Esophagus squamous epithelium (tissue), 5 donors: ENCODE data around the gene FCGR2B. TPM values are rescaled to one million over a fixed set of nuclear protein-coding genes. Genes with fewer than 3 reads are reported as not detected.
"Not testable (repeated sequence)": the region's sequence is repeated elsewhere in the genome, so short reads cannot be mapped to it uniquely, and the experiment has no call there.

Experiments
- DNase-seq: peaks from one replicate; lab custom pipeline; 2025; lab: John Stamatoyannopoulos, UW
- H3K27ac ChIP-seq, 4 donors: fragments of 200-600 bp; sonication (generic); one replicate each; pipeline ENCODE4 v1.5.1; 2016 to 2019; ENCODE audit warnings: mild to moderate bottlenecking in 1 of 4
- H3K27me3 ChIP-seq, 4 donors: fragments of 200-600 bp; sonication (generic); 1 replicate in 3 of 4; 2 replicates in 1 of 4; pipeline versions ENCODE4 v1.5.1 to v1.6.0; 2017 to 2021; ENCODE audit warnings: antibody characterized with exemption in 1 of 4
- H3K36me3 ChIP-seq, 3 donors: fragments of 200-600 bp; sonication (generic); one replicate each; pipeline ENCODE4 v1.5.1; 2016 to 2019
- H3K4me1 ChIP-seq, 3 donors: fragments of 200-600 bp; sonication (generic); one replicate each; pipeline ENCODE4 v1.5.1; 2017 to 2019
- H3K4me3 ChIP-seq, 4 donors: fragments of 200-600 bp; sonication (generic); 1 replicate in 3 of 4; 2 replicates in 1 of 4; pipeline ENCODE4 v1.5.1; 2016 to 2019; ENCODE audit warnings: mild to moderate bottlenecking in 2 of 4, moderate library complexity in 1 of 4
- H3K9me3 ChIP-seq, 3 donors: fragments of 200-600 bp; sonication (generic); one replicate each; pipeline ENCODE4 v1.5.1; 2016 to 2019
- CTCF ChIP-seq, 6 experiments: fragments of 450-650 bp in 4 of 6; fragments of 200-600 bp in 2 of 6; sonication (generic) in 2 of 6; IDR thresholded peaks; one replicate each; pipeline ENCODE4 v1.5.1; 2016 to 2019; ENCODE audit warnings: antibody characterized with exemption in 6 of 6, mild to moderate bottlenecking in 4 of 6, moderate library complexity in 4 of 6
- POLR2A ChIP-seq, 4 donors: fragments of 450-650 bp; IDR thresholded peaks; one replicate each; pipeline ENCODE4 v1.6.1; 2017; ENCODE audit warnings: antibody characterized with exemption in 4 of 4, mild to moderate bottlenecking in 4 of 4, moderate library complexity in 3 of 4
- whole genome bisulfite sequencing, 2 donors: methylation state at CpG; one replicate each; pipeline ENCODE4 v1.1.5; 2018; 5-methylcytosine and 5-hydroxymethylcytosine counted together
- intact Hi-C: fragments of 100-400 bp; cut with DNase I; formaldehyde crosslinking; loops from one replicate; pipeline ENCODE4 v1.15.0; 2022
- total RNA-seq, 4 donors: library from RNA; depleted of rRNA; stranded (reverse); fragments of >200 nt; gene quantifications; one replicate each; pipeline ENCODE4 v1.1.0, GENCODE V29; 2016
- donor health status: DM: yes; HTN: yes; CAD: no.

The FCGR2B gene
- total RNA-seq, 4 donors from 2014 or later, result 1.1 to 25.2 (median 7.4) TPM

GRCh38 chr1:161691846-161692245, 28.9 kb downstream of the FCGR2B start:
- no peaks in the 10 kb centered on the region for H3K36me3 ChIP-seq
- no peak overlapping the region for H3K27ac ChIP-seq
- 26 to 59% methylated on average over 3 of the region's 3 CpGs for WGBS, 2 donors
- H3K9me3 ChIP-seq, result no peaks in the 10 kb centered on the region
- H3K27me3 ChIP-seq, result peaks cover 0 to 52% (median 0%) of the 10 kb centered on the region in 4 donors
- no peak overlapping the region for H3K4me3 ChIP-seq
- no peaks in the 10 kb centered on the region for H3K4me1 ChIP-seq
- TF ChIP-seq CTCF (IDR thresholded peaks at IDR 0.05) (no peak), POLR2A (IDR thresholded peaks at IDR 0.05) (no peak)
- no peak for DNase-seq
- intact Hi-C loops, result no loop called here

- H3K27ac ChIP-seq, intact Hi-C loops, H3K36me3 ChIP-seq, H3K4me1 ChIP-seq, H3K4me3 ChIP-seq, H3K9me3 ChIP-seq, DNase-seq: not testable (repeated sequence)
- whole genome bisulfite sequencing, 2 donors, result 75 to 87% methylated on average over 5 to 10 of the region's 14 CpGs
- H3K27me3 ChIP-seq, result peaks cover 0 to 51% (median 0%) of the 10 kb centered on the region in 4 donors
Measured at GRCh38 chr1:161693020-161693712, 30.2 kb downstream of the FCGR2B start.

GRCh38 chr1:161698302-161698701, 35.4 kb downstream of the FCGR2B start:
- H3K9me3 ChIP-seq, H3K4me3 ChIP-seq, H3K27ac ChIP-seq, H3K36me3 ChIP-seq, H3K4me1 ChIP-seq, DNase-seq, intact Hi-C loops: not testable (repeated sequence)
- H3K27me3 ChIP-seq, result peaks cover 0 to 23% (median 0%) of the 10 kb centered on the region in 4 donors
- WGBS, 2 donors, result 84 to 86% methylated on average over 2 of the region's 2 CpGs

GRCh38 chr1:161702250-161702649, 39.3 kb downstream of the FCGR2B start:
- H3K27me3 ChIP-seq, result peaks cover 0 to 8% (median 0%) of the 10 kb centered on the region in 4 donors
- H3K4me3 ChIP-seq, result no peak overlapping the region
- H3K27ac ChIP-seq, result no peak overlapping the region
- 52 to 71% methylated on average over 7 to 8 of the region's 8 CpGs for WGBS, 2 donors
- H3K4me1 ChIP-seq, result no peaks in the 10 kb centered on the region
- TF ChIP-seq CTCF (IDR thresholded peaks at IDR 0.05) (no peak), POLR2A (IDR thresholded peaks at IDR 0.05) (no peak)
- H3K9me3 ChIP-seq, result no peaks in the 10 kb centered on the region
- intact Hi-C loops, result no loop called here
- H3K36me3 ChIP-seq, result no peaks in the 10 kb centered on the region
- DNase-seq, result no peak

- intact Hi-C loops, result no loop called here
- peaks cover 0 to 7% (median 0%) of the 10 kb centered on the region in 4 donors for H3K27me3 ChIP-seq
- H3K4me1 ChIP-seq, result no peaks in the 10 kb centered on the region
- WGBS, 2 donors, result 73 to 86% methylated on average over 4 of the region's 4 CpGs
- H3K27ac ChIP-seq, result no peak overlapping the region
- H3K36me3 ChIP-seq, result no peaks in the 10 kb centered on the region
- no peak for DNase-seq
- no peaks in the 10 kb centered on the region for H3K9me3 ChIP-seq
- H3K4me3 ChIP-seq, result no peak overlapping the region
- no peak for TF ChIP-seq CTCF (IDR thresholded peaks at IDR 0.05)
- no peak for TF ChIP-seq POLR2A (IDR thresholded peaks at IDR 0.05)
Measured at GRCh38 chr1:161705537-161705936, 42.6 kb downstream of the FCGR2B start.

GRCh38 chr1:161706113-161706481, 43.2 kb downstream of the FCGR2B start:
- H3K4me1 ChIP-seq, result no peaks in the 10 kb centered on the region
- H3K27ac ChIP-seq, result no peak overlapping the region
- no peaks in the 10 kb centered on the region for H3K36me3 ChIP-seq
- intact Hi-C loops, result no loop called here
- H3K9me3 ChIP-seq, result no peaks in the 10 kb centered on the region
- no peak overlapping the region for H3K4me3 ChIP-seq
- DNase-seq, result no peak
- TF ChIP-seq POLR2A (IDR thresholded peaks at IDR 0.05), result no peak
- TF ChIP-seq CTCF (IDR thresholded peaks at IDR 0.05), result no peak
- H3K27me3 ChIP-seq, result peaks cover 0 to 7% (median 0%) of the 10 kb centered on the region in 4 donors
- 78 to 79% methylated on average over 3 of the region's 3 CpGs for WGBS, 2 donors
